HCT116 (cell line): ENCODE data around the gene CUBN. TPM values are rescaled to one million over a fixed set of nuclear protein-coding genes. Genes with fewer than 3 reads are reported as not detected.

ENCODE experiments used
- ATAC-seq: fragments of 200-7000 bp; cut with Tn5 transposase; 2 replicates; pipeline ENCODE4 v1.9.1; 2020; ENCODE audit warnings: mild to moderate bottlenecking, moderate library complexity
- BruUV-seq: library from RNA; stranded (reverse); fragments of 400-500 nt; replicated peaks from 2 replicates; lab custom pipeline; 2021; lab: Mats Ljungman, UMichigan
- CTCF ChIA-PET: fragments of 300-600 bp; sonication (Branson Sonifier 250); formaldehyde crosslinking; loops from one replicate; lab custom pipeline; 2021; ENCODE audit warnings: antibody characterized with exemption; lab: Charles Lee
- POLR2A ChIA-PET: fragments of 300-600, 350-600 bp; sonication (Branson Sonifier 250); formaldehyde crosslinking; loops from one replicate; lab custom pipeline; 2021; ENCODE audit warnings: antibody characterized with exemption; lab: Charles Lee
- RAD21 ChIA-PET, 2 experiments: fragments of 300-600 bp; sonication (Branson Sonifier 250); formaldehyde crosslinking; loops; one replicate each; lab custom pipeline; 2023; ENCODE audit warnings: low total read pairs in 2 of 2; ENCODE audit not compliant: uncharacterized antibody in 2 of 2, unreplicated experiment in 2 of 2, low non-redundant PET in 1 of 2; lab: Charles Lee
- DNase-seq: peaks from one replicate; pipeline ENCODE4 v3.0.0-alpha.2; 2010; ENCODE audit warnings: low read depth, low spot score
- H2AFZ ChIP-seq: fragments of 200-600 bp; shearing (Covaris generic), sonication (generic); 2 replicates; pipeline ENCODE4 v1.6.1; 2017; ENCODE audit warnings: low read depth, mixed run types, mixed read lengths, antibody characterized with exemption, low read length; ENCODE audit not compliant: poor library complexity, severe bottlenecking
- H3K27ac ChIP-seq: 2 replicates; pipeline ENCODE4 v1.5.1; 2012; ENCODE audit warnings: low read depth, low read length
- H3K27me3 ChIP-seq: fragments of 200-600 bp; sonication (generic); 2 replicates; pipeline ENCODE4 v1.6.1; 2016; ENCODE audit warnings: mixed run types, low read length, mixed read lengths; ENCODE audit not compliant: insufficient read depth
- H3K36me3 ChIP-seq, 2 experiments: fragments of 200-500 bp in 1 of 2; fragments of 200-600 bp in 1 of 2; sonication (Bioruptor generic) in 1 of 2; sonication (generic) in 1 of 2; 2 replicates each; pipeline versions ENCODE4 v1.5.1 to v1.6.1; 2014 to 2016; ENCODE audit warnings: low read length in 2 of 2, inconsistent platforms in 1 of 2, mixed read lengths in 1 of 2, mixed run types in 1 of 2; ENCODE audit not compliant: insufficient read depth in 2 of 2, control insufficient read depth in 1 of 2
- H3K4me1 ChIP-seq, 2 experiments: fragments of 200-600 bp in 1 of 2; sonication (generic) in 1 of 2; 2 replicates each; pipeline versions ENCODE4 v1.5.1 to v1.6.1; 2012 to 2017; ENCODE audit warnings: low read length in 2 of 2, inconsistent platforms in 1 of 2, mild to moderate bottlenecking in 1 of 2, mixed read lengths in 1 of 2, mixed run types in 1 of 2, moderate library complexity in 1 of 2; ENCODE audit not compliant: insufficient read depth in 2 of 2, control insufficient read depth in 1 of 2
- H3K4me2 ChIP-seq: fragments of 200-600 bp; sonication (generic); 2 replicates; pipeline ENCODE4 v1.6.1; 2017; ENCODE audit warnings: mixed run types, low read length, mixed read lengths
- H3K4me3 ChIP-seq, 2 experiments: fragments of 200-600 bp in 1 of 2; sonication (generic) in 1 of 2; replicated peaks in 1 of 2; 2 replicates each; pipeline ENCODE4 v1.5.1; 2011 to 2016; ENCODE audit warnings: low read length in 2 of 2, control low read depth in 1 of 2, low read depth in 1 of 2, mild to moderate bottlenecking in 1 of 2, mixed read lengths in 1 of 2, mixed run types in 1 of 2
- H3K79me2 ChIP-seq: fragments of 200-600 bp; sonication (generic); 2 replicates; pipeline ENCODE4 v1.6.1; 2017; ENCODE audit warnings: mild to moderate bottlenecking, mixed run types, low read length, moderate library complexity, mixed read lengths; ENCODE audit not compliant: insufficient read depth
- H3K9ac ChIP-seq: fragments of 200-600 bp; sonication (generic); 2 replicates; pipeline ENCODE4 v1.6.1; 2016; ENCODE audit warnings: low read length, mixed read lengths
- H3K9me2 ChIP-seq: fragments of 200-600 bp; sonication (generic), shearing (Covaris generic); 2 replicates; pipeline ENCODE4 v1.6.1; 2017; ENCODE audit warnings: mixed run types, mild to moderate bottlenecking, moderate library complexity; ENCODE audit not compliant: insufficient read depth
- H3K9me3 ChIP-seq, 2 experiments: fragments of 200-500 bp in 1 of 2; fragments of 200-600 bp in 1 of 2; sonication (Bioruptor generic) in 1 of 2; sonication (generic) in 1 of 2; 2 replicates each; pipeline ENCODE4 v1.6.1; 2014 to 2017; ENCODE audit warnings: low read length in 2 of 2, mixed read lengths in 2 of 2, inconsistent platforms in 1 of 2, low read depth in 1 of 2, mild to moderate bottlenecking in 1 of 2, mixed run types in 1 of 2, moderate library complexity in 1 of 2; ENCODE audit not compliant: control insufficient read depth in 1 of 2, insufficient read depth in 1 of 2
- H4K20me1 ChIP-seq: fragments of 200-600 bp; sonication (generic), shearing (Covaris generic); 2 replicates; pipeline ENCODE4 v1.6.1; 2017; ENCODE audit warnings: mixed run types, mild to moderate bottlenecking, moderate library complexity; ENCODE audit not compliant: insufficient read depth
- JUND ChIP-seq: IDR thresholded peaks from 2 replicates; pipeline ENCODE4 v1.6.1; 2012
- POLR2A ChIP-seq: IDR thresholded peaks from 2 replicates; pipeline ENCODE4 v1.7.0; 2011; ENCODE audit warnings: borderline replicate concordance; ENCODE audit not compliant: insufficient read depth, insufficient read length; ENCODE audit errors: extremely low read depth
- REST ChIP-seq: IDR thresholded peaks from 2 replicates; pipeline ENCODE4 v1.6.1; 2012; ENCODE audit warnings: low read depth
- intact Hi-C: fragments of 100-400 bp; cut with micrococcal nuclease; formaldehyde crosslinking; loops from 2 replicates; pipeline ENCODE4 v1.10.0; 2022
- total RNA-seq: library from RNA; stranded (reverse); gene quantifications from one replicate; pipeline ENCODE4 v1.2.1, GENCODE V29; 2021; ENCODE audit not compliant: unreplicated experiment
- TF ChIP-seq, protein P1 (sequence below), 3 experiments: fragments of 200-600 bp in 1 of 3; sonication (generic) in 1 of 3; IDR thresholded peaks in 2 of 3; conservative IDR thresholded peaks in 1 of 3; 2 replicates each; pipeline ENCODE4 v1.5.1; 2012 to 2017; ENCODE audit warnings: low read depth in 2 of 3, low read length in 2 of 3, antibody characterized with exemption in 1 of 3, borderline replicate concordance in 1 of 3, control low read depth in 1 of 3, mild to moderate bottlenecking in 1 of 3, mixed read lengths in 1 of 3, mixed run types in 1 of 3, moderate library complexity in 1 of 3; ENCODE audit not compliant: insufficient read depth in 1 of 3

Gene CUBN
- total RNA-seq, 1 experiment from 2014 or later, result 1.2 TPM

- POLR2A ChIA-PET, result no interaction called here
- H3K27ac ChIP-seq, result no peak overlapping the region
- intact Hi-C loops, result no loop called here
- TF ChIP-seq POLR2A (no peak), REST (no peak), JUND (no peak)
- TF ChIP-seq, protein P1, sequence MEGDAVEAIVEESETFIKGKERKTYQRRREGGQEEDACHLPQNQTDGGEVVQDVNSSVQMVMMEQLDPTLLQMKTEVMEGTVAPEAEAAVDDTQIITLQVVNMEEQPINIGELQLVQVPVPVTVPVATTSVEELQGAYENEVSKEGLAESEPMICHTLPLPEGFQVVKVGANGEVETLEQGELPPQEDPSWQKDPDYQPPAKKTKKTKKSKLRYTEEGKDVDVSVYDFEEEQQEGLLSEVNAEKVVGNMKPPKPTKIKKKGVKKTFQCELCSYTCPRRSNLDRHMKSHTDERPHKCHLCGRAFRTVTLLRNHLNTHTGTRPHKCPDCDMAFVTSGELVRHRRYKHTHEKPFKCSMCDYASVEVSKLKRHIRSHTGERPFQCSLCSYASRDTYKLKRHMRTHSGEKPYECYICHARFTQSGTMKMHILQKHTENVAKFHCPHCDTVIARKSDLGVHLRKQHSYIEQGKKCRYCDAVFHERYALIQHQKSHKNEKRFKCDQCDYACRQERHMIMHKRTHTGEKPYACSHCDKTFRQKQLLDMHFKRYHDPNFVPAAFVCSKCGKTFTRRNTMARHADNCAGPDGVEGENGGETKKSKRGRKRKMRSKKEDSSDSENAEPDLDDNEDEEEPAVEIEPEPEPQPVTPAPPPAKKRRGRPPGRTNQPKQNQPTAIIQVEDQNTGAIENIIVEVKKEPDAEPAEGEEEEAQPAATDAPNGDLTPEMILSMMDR (IDR thresholded peaks at IDR 0.05 in 2 of 3, conservative IDR thresholded peaks at IDR 0.05 in 1 of 3; ENCODE audit: borderline replicate concordance in 1 of 3, insufficient read depth in 1 of 3, low read depth in 2 of 3, low read length in 2 of 3), result no peak
- TF ChIP-seq, all 23 proteins: peak for 0
- RAD21 ChIA-PET, result no interaction called here
- H3K79me2 ChIP-seq, result no peaks in the 10 kb centered on the region
- no peaks in the 10 kb centered on the region for H3K4me1 ChIP-seq
- no peaks in the 10 kb centered on the region for H3K9me3 ChIP-seq
- H4K20me1 ChIP-seq, result no peaks in the 10 kb centered on the region
- H3K4me2 ChIP-seq, result no peak overlapping the region
- no peaks in the 10 kb centered on the region for H3K36me3 ChIP-seq
- no peaks in the 10 kb centered on the region for H3K27me3 ChIP-seq
- no peak overlapping the region for H2AFZ ChIP-seq
- H3K9me2 ChIP-seq, result no peaks in the 10 kb centered on the region
- no peak overlapping the region for H3K9ac ChIP-seq
- no peak overlapping the region for H3K4me3 ChIP-seq
- ATAC-seq (no peak), DNase-seq (no peak)
- CTCF ChIA-PET, result no interaction called here
- BruUV-seq, result no TSS peak
Measured at GRCh38 chr10:16943295-16944285, 186.0 kb downstream of the CUBN start.
